ENCODE data around the gene TTYH3. TPM values are rescaled to one million over a fixed set of nuclear protein-coding genes. Genes with fewer than 3 reads are reported as not detected.

The TTYH3 gene
- total and polyA plus RNA-seq, 2 of the 8 experiments (the other 6 are each of a cell fraction or from before 2014, with no cell fraction given), result 66.2 to 169 TPM

DNA sequence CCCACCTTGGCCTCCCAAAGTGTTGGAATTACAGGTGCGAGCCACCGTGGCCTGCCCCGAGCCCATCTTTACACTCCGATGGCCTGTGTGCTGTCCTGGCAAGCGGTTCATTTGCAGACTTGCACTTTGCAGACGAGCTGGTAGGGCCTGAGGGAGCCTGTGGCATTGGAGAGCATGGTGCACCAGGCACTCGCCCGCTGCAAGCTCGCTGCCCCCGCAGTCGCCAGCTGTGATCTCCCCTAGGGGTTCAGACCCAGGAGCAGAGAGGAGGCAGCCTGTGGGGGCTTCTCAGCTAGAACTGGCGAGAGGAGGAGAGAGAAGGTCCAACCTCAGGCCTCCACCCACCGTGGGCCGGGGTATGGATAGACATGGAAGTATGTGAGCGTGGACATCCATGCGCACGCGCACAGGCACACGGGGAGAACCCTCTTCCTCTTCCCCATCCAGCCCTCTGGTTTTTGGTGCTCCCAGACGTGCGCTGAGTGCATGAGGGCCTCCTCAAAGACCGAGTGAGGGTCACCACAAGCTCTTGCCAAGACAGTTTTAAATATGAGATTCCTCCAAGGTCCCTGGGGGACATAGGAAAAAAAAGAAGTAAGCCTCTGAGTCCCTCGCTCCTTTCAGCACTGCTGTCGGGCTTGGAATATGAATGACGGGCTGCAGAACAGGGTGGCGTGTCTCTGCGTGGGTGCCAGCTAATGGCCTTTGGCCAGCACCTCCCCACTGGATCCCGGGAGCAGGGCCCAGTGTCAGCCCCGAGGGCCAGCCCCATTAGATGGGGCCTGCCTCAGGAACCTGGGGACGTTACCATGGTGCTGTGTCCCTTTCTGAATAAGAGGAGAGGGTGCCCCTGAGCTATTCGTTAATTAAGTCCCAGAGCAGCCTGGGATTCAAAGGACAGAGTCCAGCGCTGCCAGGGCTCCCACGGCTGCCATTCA is 15.1 kb upstream of the TTYH3 start:
- H2BK5ac ChIP-seq (ENCODE audit: low read depth, low read length), result 0 out of 2 replicates have a peak overlapping the region, but pooled peaks have one; percentile 8
- 0 out of 7 replicates have a peak, but pooled peaks cover 0 to 2% (median 0%) of the 10 kb centered on the region in 4 experiments for H3K27me3 ChIP-seq (replicated peaks in 1 of 4; ENCODE audit: control insufficient read depth in 3 of 4, extremely low read depth in 1 of 4, insufficient read depth in 3 of 4, low read length in 3 of 4)
- no peak overlapping the region for H4K5ac ChIP-seq (ENCODE audit: insufficient read length, low read depth, low read length)
- peaks cover 0 to 39% (median 21%) of the 10 kb centered on the region in 4 experiments; a peak in 6 of 7 replicates for H3K4me1 ChIP-seq (replicated peaks in 1 of 4; ENCODE audit: control insufficient read depth in 3 of 4, insufficient read depth in 4 of 4, low read length in 3 of 4)
- no peaks in the 10 kb centered on the region for H3K36me3 ChIP-seq (ENCODE audit: control insufficient read depth in 2 of 4, insufficient read depth in 4 of 4, low read length in 3 of 4)
- no peak overlapping the region for H2BK20ac ChIP-seq (ENCODE audit: low read length)
- no peak overlapping the region for H3K4me3 ChIP-seq (ENCODE audit: extremely low read depth in 1 of 4, insufficient read depth in 2 of 4, low read depth in 3 of 4, low read length in 4 of 4)
- H3K4me2 ChIP-seq (ENCODE audit: insufficient read depth in 1 of 2, low read depth in 2 of 2, low read length in 2 of 2), result no peak overlapping the region
- H3K23ac ChIP-seq (ENCODE audit: insufficient read length), result no peak overlapping the region
- no peak overlapping the region for H3K9ac ChIP-seq (replicated peaks in 1 of 4; ENCODE audit: extremely low read depth in 1 of 4, low read depth in 3 of 4, low read length in 3 of 4)
- H4K8ac ChIP-seq (ENCODE audit: extremely low read depth, insufficient read depth, low read length), result peak overlapping the region; percentile 72; the same call in 1 of the 2 replicates
- H3K18ac ChIP-seq (ENCODE audit: extremely low read depth, low read length), result no peak overlapping the region
- H3K4ac ChIP-seq (replicated peaks; ENCODE audit: insufficient read length, low read depth, low read length), result no peak overlapping the region
- no peak overlapping the region for H2BK120ac ChIP-seq (replicated peaks; ENCODE audit: low read depth, low read length)
- no peak overlapping the region for H4K91ac ChIP-seq (replicated peaks; ENCODE audit: insufficient read length, low read length)
- H3K56ac ChIP-seq (replicated peaks; ENCODE audit: insufficient read length, low read depth, low read length), result no peak overlapping the region
- DNase-seq (ENCODE audit: low read depth in 1 of 2, low spot score in 2 of 2), result no peak
- no peaks in the 10 kb centered on the region for H3K9me3 ChIP-seq (ENCODE audit: insufficient read depth in 2 of 2, low read depth in 1 of 2, low read length in 1 of 2)
- no peaks in the 10 kb centered on the region for H3K79me2 ChIP-seq (ENCODE audit: control insufficient read depth in 1 of 2, insufficient read depth in 2 of 2, low read length in 2 of 2)
- no peak overlapping the region for H3K27ac ChIP-seq (ENCODE audit: low read depth, low read length)
- H3K79me1 ChIP-seq (ENCODE audit: low read depth, low read length), result no peaks in the 10 kb centered on the region; the same call in none of the 2 replicates
- H2AK5ac ChIP-seq (ENCODE audit: low read depth, low read length), result no peak overlapping the region
- WGBS, 2 experiments (ENCODE audit: extremely low coverage in 1 of 2, insufficient coverage in 1 of 2, insufficient read length in 1 of 2, insufficient replicate concordance in 2 of 2, low coverage in 1 of 2, low lambda C conversion rate in 2 of 2, missing lambda C conversion rate in 1 of 2), result 89% methylated on average over 31 of the region's 33 CpGs; no CpG with 5 or more reads in 1 of the 2 experiments
- FAIRE-seq, result no peak
- ChIA-PET CTCF (ENCODE audit: partially characterized antibody) (interaction anchor here (0.6 to 1.6 kb wide), 10 partner anchors 8 to 197 kb away, joined by 3 to 9 read pairs (median 4); no protein-coding TSS in a partner anchor), POLR2A (ENCODE audit: partially characterized antibody) (interaction anchor here (0.6 to 1.7 kb wide), 7 partner anchors 8 to 126 kb away, joined by 3 to 12 read pairs (median 5); partner anchors contain the start of gene TTYH3)
- no peak overlapping the region; the same call in 1 of the 2 replicates for H2BK12ac ChIP-seq (ENCODE audit: low read depth, low read length)
- H3K14ac ChIP-seq (ENCODE audit: insufficient read length), result no peak overlapping the region
- no peaks in the 10 kb centered on the region for H3K23me2 ChIP-seq (ENCODE audit: low read depth, low read length)
- no peak overlapping the region for H2AFZ ChIP-seq (ENCODE audit: low read length)
- no peaks in the 10 kb centered on the region for H4K20me1 ChIP-seq (replicated peaks in 1 of 2; ENCODE audit: control insufficient read depth in 1 of 2, insufficient read depth in 2 of 2, low read length in 2 of 2)
- H2BK15ac ChIP-seq (ENCODE audit: low read length), result peak overlapping the region; percentile 75; the same call in 1 of the 2 replicates
- TF ChIP-seq CHD1 (IDR thresholded peaks at IDR 0.05; ENCODE audit: low read depth, low read length), result no peak
- no peak for TF ChIP-seq KDM1A (IDR thresholded peaks at IDR 0.05; ENCODE audit: borderline replicate concordance, low read length)
- TF ChIP-seq HDAC6 (IDR thresholded peaks at IDR 0.05; ENCODE audit: low read depth, low read length), result no peak
- TF ChIP-seq GABPA (IDR thresholded peaks at IDR 0.05; ENCODE audit: borderline replicate concordance, insufficient read depth, low read length), result no peak
- TF ChIP-seq USF2 (IDR thresholded peaks at IDR 0.05; ENCODE audit: low read length), result no peak
- TF ChIP-seq EZH2 (IDR thresholded peaks at IDR 0.05; ENCODE audit: low read depth, low read length, severe bottlenecking), result no peak
- TF ChIP-seq CHD2 (IDR thresholded peaks at IDR 0.05; ENCODE audit: low read length), result no peak
- TF ChIP-seq POU5F1 (IDR thresholded peaks at IDR 0.05; ENCODE audit: low read depth, low read length), result no peak
- TF ChIP-seq RBBP5 (IDR thresholded peaks at IDR 0.05; ENCODE audit: borderline replicate concordance, low read depth, low read length), result no peak
- no peak for TF ChIP-seq CREB1 (IDR thresholded peaks at IDR 0.05)

Data from H1 (cell line).